ENCODE data around the gene WDR33.

WDR33 gene

GRCh38 chr2:127651971-127652550, 158.9 kb downstream of the WDR33 start:
- no peak for DNase-seq

GRCh38 chr2:127651381-127651809, 159.6 kb downstream of the WDR33 start:
- DNase-seq, result no peak
